CD14-positive monocyte (primary cell): Measurements from ENCODE around the gene MAP7. TPM values are rescaled to one million over a fixed set of nuclear protein-coding genes. Genes with fewer than 3 reads are reported as not detected.
"Not testable (repeated sequence)": the region's sequence is repeated elsewhere in the genome, so short reads cannot be mapped to it uniquely, and the experiment has no call there.

ENCODE experiments used
- DNase-seq, 3 donors: peaks; one replicate each; pipeline ENCODE4 v3.0.0-alpha.2; 2011 to 2022
- H2AFZ ChIP-seq: 2 replicates; pipeline ENCODE4 v1.6.0; 2012; ENCODE audit warnings: mild to moderate bottlenecking, low read depth, low read length, inconsistent platforms; ENCODE audit not compliant: insufficient read depth, poor library complexity, severe bottlenecking
- H3K27ac ChIP-seq, 2 donors: 1 replicate in 1 of 2; 2 replicates in 1 of 2; pipeline ENCODE4 v1.5.1; 2012 to 2013; ENCODE audit warnings: low read length in 2 of 2, control low read depth in 1 of 2, inconsistent platforms in 1 of 2, low read depth in 1 of 2, mild to moderate bottlenecking in 1 of 2
- H3K27me3 ChIP-seq, 2 donors: one replicate each; pipeline versions ENCODE4 v1.6.0 to v1.6.1; 2011 to 2013; ENCODE audit warnings: low read length in 2 of 2; ENCODE audit not compliant: control insufficient read depth in 2 of 2, insufficient read depth in 2 of 2
- H3K36me3 ChIP-seq, 2 donors: replicated peaks in 1 of 2; 1 replicate in 1 of 2; 2 replicates in 1 of 2; pipeline versions ENCODE4 v1.5.1 to v1.6.1; 2012 to 2013; ENCODE audit warnings: low read length in 2 of 2, control low read depth in 1 of 2, inconsistent platforms in 1 of 2, mild to moderate bottlenecking in 1 of 2; ENCODE audit not compliant: insufficient read depth in 2 of 2, control insufficient read depth in 1 of 2
- H3K4me1 ChIP-seq, 2 donors: 1 replicate in 1 of 2; 2 replicates in 1 of 2; pipeline versions ENCODE4 v1.5.1 to v1.6.1; 2012 to 2013; ENCODE audit warnings: low read length in 2 of 2, control low read depth in 1 of 2, inconsistent platforms in 1 of 2, mild to moderate bottlenecking in 1 of 2, moderate library complexity in 1 of 2; ENCODE audit not compliant: insufficient read depth in 2 of 2, control insufficient read depth in 1 of 2
- H3K4me2 ChIP-seq: replicated peaks from 2 replicates; pipeline ENCODE3; 2012; ENCODE audit warnings: low read length, moderate library complexity, mild to moderate bottlenecking; ENCODE audit not compliant: poor library complexity, severe bottlenecking; ENCODE audit errors: extremely low read depth
- H3K4me3 ChIP-seq, 3 experiments: fragments of 200-600 bp in 1 of 3; sonication (generic) in 1 of 3; replicated peaks in 1 of 3; 1 replicate in 2 of 3; 2 replicates in 1 of 3; pipeline ENCODE4 v1.5.1; 2011 to 2013; ENCODE audit warnings: low read length in 3 of 3, mild to moderate bottlenecking in 3 of 3, control low read depth in 2 of 3, low read depth in 2 of 3, inconsistent platforms in 1 of 3, moderate library complexity in 1 of 3
- H3K79me2 ChIP-seq: 2 replicates; pipeline ENCODE4 v1.6.0; 2012; ENCODE audit warnings: mild to moderate bottlenecking, control low read depth, inconsistent platforms, low read length, moderate library complexity; ENCODE audit not compliant: insufficient read depth
- H3K9ac ChIP-seq: 2 replicates; pipeline ENCODE4 v1.6.0; 2017; ENCODE audit warnings: low read length, mild to moderate bottlenecking; ENCODE audit not compliant: insufficient read depth, poor library complexity, severe bottlenecking
- H3K9me3 ChIP-seq, 2 donors: replicated peaks in 1 of 2; 1 replicate in 1 of 2; 2 replicates in 1 of 2; pipeline versions ENCODE4 v1.5.1 to v1.6.1; 2012 to 2013; ENCODE audit warnings: low read length in 2 of 2, control low read depth in 1 of 2; ENCODE audit not compliant: control insufficient read depth in 1 of 2, insufficient read depth in 1 of 2
- H4K20me1 ChIP-seq: 2 replicates; pipeline ENCODE4 v1.6.0; 2012; ENCODE audit warnings: mild to moderate bottlenecking, low read length, control low read depth, moderate library complexity; ENCODE audit not compliant: insufficient read depth
- H3K27ac Mint-ChIP-seq, 7 donors: one replicate each; pipeline ENCODE4 v1.8.0; 2020; ENCODE audit warnings: mild to moderate bottlenecking in 7 of 7, mixed read lengths in 7 of 7, moderate library complexity in 6 of 7, inconsistent platforms in 2 of 7
- H3K27me3 Mint-ChIP-seq, 3 donors: one replicate each; pipeline ENCODE4 v1.8.0; 2021 to 2022; ENCODE audit warnings: low read depth in 3 of 3, mild to moderate bottlenecking in 3 of 3, mixed read lengths in 3 of 3, moderate library complexity in 3 of 3, inconsistent platforms in 1 of 3
- H3K36me3 Mint-ChIP-seq, 2 donors: one replicate each; pipeline ENCODE4 v1.8.0; 2020; ENCODE audit warnings: mixed read lengths in 2 of 2, inconsistent platforms in 1 of 2, mild to moderate bottlenecking in 1 of 2
- H3K4me1 Mint-ChIP-seq: one replicate; pipeline ENCODE4 v1.8.0; 2020; ENCODE audit warnings: mild to moderate bottlenecking, mixed read lengths
- H3K4me3 Mint-ChIP-seq, 2 donors: one replicate each; pipeline ENCODE4 v1.8.0; 2020; ENCODE audit warnings: mild to moderate bottlenecking in 2 of 2, mixed read lengths in 2 of 2, moderate library complexity in 1 of 2
- H3K9me3 Mint-ChIP-seq, 7 donors: one replicate each; pipeline ENCODE4 v1.8.0; 2020 to 2022; ENCODE audit warnings: mixed read lengths in 7 of 7, mild to moderate bottlenecking in 6 of 7, moderate library complexity in 6 of 7, inconsistent platforms in 2 of 7
- CTCF ChIP-seq: fragments of 200-600 bp; IDR thresholded peaks from one replicate; pipeline ENCODE4 v1.8.0; 2022; ENCODE audit warnings: antibody characterized with exemption, mild to moderate bottlenecking
- WGBS: methylation state at CpG from one replicate; pipeline ENCODE4 v1.1.5; 2013; ENCODE audit warnings: missing lambda C conversion rate; ENCODE audit not compliant: insufficient coverage; 5-methylcytosine and 5-hydroxymethylcytosine counted together
- intact Hi-C, 2 donors: fragments of 100-400 bp; cut with micrococcal nuclease; formaldehyde crosslinking; loops; one replicate each; pipeline versions ENCODE4 v1.15.0 to v1.15.1; 2023
- polyA plus RNA-seq, 3 donors: library from polyadenylated mRNA; depleted of rRNA in 1 of 3; unstranded in 2 of 3; stranded (reverse) in 1 of 3; fragments of 300-500 nt in 2 of 3; fragments of >200 nt in 1 of 3; fragmentation: Illumina TruSeq in 2 of 3; gene quantifications; 1 replicate in 2 of 3; 2 replicates in 1 of 3; pipeline ENCODE4 v1.2.3, GENCODE V29; 2012 to 2021

The MAP7 gene
- polyA plus RNA-seq, 3 donors, result 0.67 to 1.6 (median 1.2) TPM

- H3K4me3 ChIP-seq, H3K9me3 Mint-ChIP-seq, H3K27me3 Mint-ChIP-seq, H3K4me1 ChIP-seq, H3K4me2 ChIP-seq, H3K9ac ChIP-seq, H3K79me2 ChIP-seq, H4K20me1 ChIP-seq, H3K4me1 Mint-ChIP-seq, H3K9me3 ChIP-seq, H2AFZ ChIP-seq, DNase-seq, H3K27me3 ChIP-seq, H3K4me3 Mint-ChIP-seq: not testable (repeated sequence)
- peaks cover 75 to 88% of the 10 kb centered on the region in 2 donors for H3K36me3 Mint-ChIP-seq
- peak overlapping the region; percentile 91 to 97 (median 94) for H3K27ac Mint-ChIP-seq
- H3K36me3 ChIP-seq, result peaks cover 79 to 98% of the 10 kb centered on the region in 2 donors
- WGBS, result 100% methylated on average over 2 of the region's 5 CpGs
- intact Hi-C loops, result loop anchor here (10.0 kb wide), 2 partner anchors 61 to 211 kb away; partner anchors contain the start of gene MAP3K5 (in 1 of the 2)
- H3K27ac ChIP-seq, result peak overlapping the region in 1 of 2 donors; percentile 90
Observed at GRCh38 chr6:136584290-136584689, 34.1 kb upstream of the MAP7 start.

GRCh38 chr6:136582711-136583471, 32.7 kb upstream of the MAP7 start:
- TF ChIP-seq CTCF, result peak; percentile 78
- H4K20me1 ChIP-seq, result no peaks in the 10 kb centered on the region
- peaks cover 0 to 3% (median 0%) of the 10 kb centered on the region in 7 donors for H3K9me3 Mint-ChIP-seq
- H3K27ac ChIP-seq, result peak overlapping the region; percentile 65 to 90
- peak; percentile 67 to 88 (median 81) for DNase-seq
- peaks cover 0 to 3% of the 10 kb centered on the region in 2 donors for H3K4me1 ChIP-seq
- peaks cover 73 to 86% of the 10 kb centered on the region in 2 donors for H3K36me3 Mint-ChIP-seq
- H3K9ac ChIP-seq, result peak overlapping the region; percentile 16
- no peaks in the 10 kb centered on the region for H3K27me3 Mint-ChIP-seq
- no CpG with 5 or more reads among the region's 3 CpGs for WGBS
- no peaks in the 10 kb centered on the region for H3K79me2 ChIP-seq
- peak overlapping the region; percentile 91 to 97 (median 94) for H3K27ac Mint-ChIP-seq
- peaks cover 2% of the 10 kb centered on the region for H3K4me1 Mint-ChIP-seq
- peaks cover 80 to 97% of the 10 kb centered on the region in 2 donors for H3K36me3 ChIP-seq
- H3K4me3 Mint-ChIP-seq, result no peak overlapping the region
- no peaks in the 10 kb centered on the region for H3K27me3 ChIP-seq
- no peak overlapping the region for H3K4me3 ChIP-seq
- intact Hi-C loops, result loop anchor here (10.0 kb wide), 2 partner anchors 62 to 212 kb away; partner anchors contain the start of gene MAP3K5 (in 1 of the 2)
- H3K4me2 ChIP-seq, result no peak overlapping the region
- H3K9me3 ChIP-seq, result no peaks in the 10 kb centered on the region
- H2AFZ ChIP-seq, result no peak overlapping the region
